ENCODE data around the gene TEX2. TPM values are rescaled to one million over a fixed set of nuclear protein-coding genes. Genes with fewer than 3 reads are reported as not detected.

The TEX2 gene
- total and polyA plus RNA-seq, 3 experiments from 2014 or later = 6.5 to 22.0 (median 21.9) TPM

- H3K27ac ChIP-seq (ENCODE audit: low read depth, low read length) = no peak overlapping the region
- H3K4me1 Mint-ChIP-seq = no peaks in the 10 kb centered on the region
- no peak overlapping the region for H3K4me3 Mint-ChIP-seq
- no peaks in the 10 kb centered on the region for H3K27me3 ChIP-seq (ENCODE audit: insufficient read depth, low read length, poor library complexity, severe bottlenecking)
- H3K9me3 ChIP-seq (ENCODE audit: low read length) = peaks cover 3% of the 10 kb centered on the region
- CTCF ChIA-PET = interaction anchor here (0.7 kb wide), 1 partner anchor 10 kb away, joined by 3 read pairs; no protein-coding TSS in a partner anchor
- H3K36me3 Mint-ChIP-seq = peaks cover 0 to 8% (median 0%) of the 10 kb centered on the region in 3 donors
- no peak for DNase-seq
- no peak overlapping the region for H3K4me3 ChIP-seq (ENCODE audit: low read length)
- POLR2A ChIA-PET = no interaction called here
- H3K27ac Mint-ChIP-seq = peak overlapping the region in 2 of 8 donors; percentile 0 to 16
- peaks cover 10 to 18% of the 10 kb centered on the region in 2 donors for H3K27me3 Mint-ChIP-seq
- peaks cover 2 to 9% (median 8%) of the 10 kb centered on the region in 5 donors for H3K9me3 Mint-ChIP-seq
- H3K36me3 ChIP-seq (ENCODE audit: insufficient read depth, low read length) = no peaks in the 10 kb centered on the region
- no peaks in the 10 kb centered on the region for H3K4me1 ChIP-seq (ENCODE audit: insufficient read depth, low read length)
These were observed 33.2 kb upstream of the TEX2 start for GRCh38 chr17:64296246-64296645.

GRCh38 chr17:64295146-64295545, 32.1 kb upstream of the TEX2 start:
- POLR2A ChIA-PET = no interaction called here
- H3K9me3 ChIP-seq (ENCODE audit: low read length) = peaks cover 6% of the 10 kb centered on the region
- no peaks in the 10 kb centered on the region for H3K4me1 Mint-ChIP-seq
- no peak overlapping the region for H3K4me3 Mint-ChIP-seq
- no peak overlapping the region for H3K27ac Mint-ChIP-seq
- H3K27ac ChIP-seq (ENCODE audit: low read depth, low read length) = no peak overlapping the region
- peaks cover 9 to 14% of the 10 kb centered on the region in 2 donors for H3K27me3 Mint-ChIP-seq
- H3K36me3 Mint-ChIP-seq = peaks cover 0 to 15% (median 0%) of the 10 kb centered on the region in 3 donors
- H3K4me1 ChIP-seq (ENCODE audit: insufficient read depth, low read length) = no peaks in the 10 kb centered on the region
- H3K27me3 ChIP-seq (ENCODE audit: insufficient read depth, low read length, poor library complexity, severe bottlenecking) = no peaks in the 10 kb centered on the region
- no peaks in the 10 kb centered on the region for H3K36me3 ChIP-seq (ENCODE audit: insufficient read depth, low read length)
- CTCF ChIA-PET = no interaction called here
- no peak for DNase-seq
- peaks cover 13 to 18% (median 16%) of the 10 kb centered on the region in 5 donors for H3K9me3 Mint-ChIP-seq
- H3K4me3 ChIP-seq (ENCODE audit: low read length) = no peak overlapping the region

DNA sequence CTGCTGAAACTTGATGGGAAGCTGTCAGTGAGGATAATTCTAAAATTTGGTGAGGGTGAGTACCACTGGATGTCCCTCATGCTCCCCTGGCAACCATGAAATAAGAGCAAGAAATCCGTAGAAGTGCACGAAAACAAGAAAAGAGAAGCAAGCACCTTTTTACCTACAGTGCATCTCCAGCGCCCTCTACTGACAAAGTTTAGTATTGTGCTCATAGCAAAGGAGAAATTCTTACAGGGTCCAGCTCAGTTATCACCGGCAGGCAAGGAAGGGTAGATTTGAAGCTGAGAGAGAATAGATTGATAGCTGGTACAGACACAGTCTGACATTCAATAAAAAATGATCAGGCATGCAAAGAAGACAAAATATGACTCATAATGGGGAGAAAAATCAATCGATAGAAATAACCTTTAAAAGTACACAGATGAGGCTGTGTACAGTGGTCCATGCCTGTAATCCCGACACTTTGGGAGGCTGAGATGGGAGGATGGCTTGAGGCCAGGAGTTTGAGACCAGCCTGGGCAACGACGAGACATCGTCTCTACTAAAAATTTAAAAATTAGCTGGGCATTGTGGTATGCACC, 28.3 kb upstream of the TEX2 start:
- Histone ChIP-seq H3K4me3 (ENCODE audit: low read length) (no peak overlapping the region), H3K4me1 (ENCODE audit: insufficient read depth, low read length) (no peaks in the 10 kb centered on the region), H3K36me3 (ENCODE audit: insufficient read depth, low read length) (no peaks in the 10 kb centered on the region), H3K27me3 (ENCODE audit: insufficient read depth, low read length, poor library complexity, severe bottlenecking) (no peaks in the 10 kb centered on the region), H3K9me3 (ENCODE audit: low read length) (peaks cover 6% of the 10 kb centered on the region), H3K27ac (ENCODE audit: low read depth, low read length) (no peak overlapping the region)
- H3K4me1 Mint-ChIP-seq = no peaks in the 10 kb centered on the region
- ChIA-PET CTCF (interaction anchor here (1.0 to 1.6 kb wide), 2 partner anchors 9 to 37 kb away, joined by 3 to 8 read pairs; no protein-coding TSS in a partner anchor), POLR2A (no interaction called here)
- no peak overlapping the region for H3K4me3 Mint-ChIP-seq
- H3K27me3 Mint-ChIP-seq = peaks cover 4 to 11% of the 10 kb centered on the region in 2 donors
- H3K36me3 Mint-ChIP-seq = peaks cover 0 to 15% (median 3%) of the 10 kb centered on the region in 3 donors
- peaks cover 13 to 19% (median 18%) of the 10 kb centered on the region in 5 donors for H3K9me3 Mint-ChIP-seq
- no peak overlapping the region for H3K27ac Mint-ChIP-seq
- no peak for DNase-seq

- peaks cover 13 to 19% (median 18%) of the 10 kb centered on the region in 5 donors for H3K9me3 Mint-ChIP-seq
- Histone ChIP-seq H3K27ac (ENCODE audit: low read depth, low read length) (no peak overlapping the region), H3K9me3 (ENCODE audit: low read length) (peaks cover 6% of the 10 kb centered on the region), H3K36me3 (ENCODE audit: insufficient read depth, low read length) (no peaks in the 10 kb centered on the region), H3K4me1 (ENCODE audit: insufficient read depth, low read length) (no peaks in the 10 kb centered on the region), H3K27me3 (ENCODE audit: insufficient read depth, low read length, poor library complexity, severe bottlenecking) (no peaks in the 10 kb centered on the region), H3K4me3 (ENCODE audit: low read length) (no peak overlapping the region)
- H3K4me3 Mint-ChIP-seq = no peak overlapping the region
- H3K27me3 Mint-ChIP-seq = peaks cover 4 to 14% of the 10 kb centered on the region in 2 donors
- no peaks in the 10 kb centered on the region for H3K4me1 Mint-ChIP-seq
- H3K27ac Mint-ChIP-seq = peak overlapping the region in 1 of 8 donors; percentile 35
- peaks cover 0 to 15% (median 3%) of the 10 kb centered on the region in 3 donors for H3K36me3 Mint-ChIP-seq
- no peak for DNase-seq
- CTCF ChIA-PET = no interaction called here
- POLR2A ChIA-PET = interaction anchor here (0.6 to 0.8 kb wide), 2 partner anchors 41 to 58 kb away, joined by 3 to 4 read pairs; no protein-coding TSS in a partner anchor
These were observed 26.7 kb upstream of the TEX2 start for GRCh38 chr17:64289741-64290141.

DNA sequence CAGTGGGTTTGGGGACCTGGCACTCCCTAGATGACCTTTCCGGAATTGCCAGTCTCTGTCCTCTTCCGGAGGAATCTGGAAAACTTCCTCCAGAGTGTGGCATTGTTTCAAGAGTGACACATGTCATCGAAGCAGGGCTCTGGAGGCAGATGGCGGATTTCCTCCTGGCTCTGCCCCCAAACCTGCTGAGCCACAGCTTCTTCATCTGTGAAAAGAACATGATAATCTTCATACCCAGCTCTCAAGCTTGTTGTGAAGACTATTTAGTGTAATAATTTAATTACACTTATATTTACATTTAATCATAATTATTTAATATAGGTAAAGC, 19.7 kb upstream of the TEX2 start:
- CTCF ChIA-PET = interaction anchor here (1.0 to 2.3 kb wide), 5 partner anchors 8 to 364 kb away, joined by 3 to 9 read pairs (median 6); partner anchors contain the start of gene GH1
- DNase-seq = no peak
- Mint-ChIP-seq H3K4me3 (no peak overlapping the region), H3K4me1 (no peaks in the 10 kb centered on the region), H3K27me3 (peaks cover 2 to 4% of the 10 kb centered on the region in 2 donors), H3K27ac (no peak overlapping the region), H3K36me3 (peaks cover 0 to 1% (median 0%) of the 10 kb centered on the region in 3 donors), H3K9me3 (no peaks in the 10 kb centered on the region)
- no peaks in the 10 kb centered on the region for H3K27me3 ChIP-seq (ENCODE audit: insufficient read depth, low read length, poor library complexity, severe bottlenecking)
- no peak overlapping the region for H3K4me3 ChIP-seq (ENCODE audit: low read length)
- H3K36me3 ChIP-seq (ENCODE audit: insufficient read depth, low read length) = no peaks in the 10 kb centered on the region
- H3K9me3 ChIP-seq (ENCODE audit: low read length) = no peaks in the 10 kb centered on the region
- POLR2A ChIA-PET = no interaction called here
- no peak overlapping the region for H3K27ac ChIP-seq (ENCODE audit: low read depth, low read length)
- H3K4me1 ChIP-seq (ENCODE audit: insufficient read depth, low read length) = no peaks in the 10 kb centered on the region

DNA sequence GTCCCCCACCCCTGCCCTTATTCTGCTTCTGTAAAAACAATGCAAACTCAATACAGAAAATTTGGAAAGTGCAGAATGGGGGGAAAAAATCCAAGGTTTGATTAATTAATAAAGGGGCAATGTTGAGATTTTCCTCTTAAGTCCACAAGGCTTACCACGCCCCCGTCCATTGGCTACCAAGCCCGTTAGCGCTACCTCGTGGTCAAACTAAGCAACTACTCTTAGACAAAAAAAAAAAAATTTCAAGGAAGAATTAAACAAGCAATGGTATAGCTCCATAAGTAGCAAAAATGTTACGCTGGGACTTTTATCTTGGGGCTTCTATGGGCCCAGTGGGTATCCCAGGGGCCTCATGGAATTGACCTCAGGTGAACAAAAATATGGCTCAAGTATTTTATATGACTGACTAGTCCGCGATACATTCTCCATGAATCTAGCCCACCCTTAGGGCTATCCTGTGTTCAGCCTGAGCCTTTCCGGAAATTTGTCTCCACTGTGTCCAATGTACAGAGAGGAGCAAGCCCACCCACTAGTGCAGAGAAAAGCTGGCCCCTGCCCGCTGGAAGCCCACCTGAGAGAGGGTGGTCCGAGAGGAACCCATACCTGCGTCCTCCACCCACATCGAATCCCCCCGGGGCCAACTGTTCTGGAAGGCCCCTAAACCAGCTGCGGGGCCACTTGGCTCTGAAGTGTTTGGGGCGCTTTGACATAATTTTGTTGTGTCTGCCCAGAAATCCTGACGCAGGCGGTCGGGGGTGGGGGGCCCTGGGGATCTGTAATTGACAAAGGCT, 19.1 kb upstream of the TEX2 start:
- Mint-ChIP-seq H3K9me3 (no peaks in the 10 kb centered on the region), H3K27me3 (peaks cover 2 to 4% of the 10 kb centered on the region in 2 donors), H3K4me3 (no peak overlapping the region), H3K27ac (no peak overlapping the region), H3K36me3 (peaks cover 0 to 1% (median 0%) of the 10 kb centered on the region in 3 donors), H3K4me1 (no peaks in the 10 kb centered on the region)
- POLR2A ChIA-PET = interaction anchor here (0.6 to 1.0 kb wide), 2 partner anchors 11 to 136 kb away, joined by 3 to 4 read pairs; no protein-coding TSS in a partner anchor
- Histone ChIP-seq H3K9me3 (ENCODE audit: low read length) (no peaks in the 10 kb centered on the region), H3K4me1 (ENCODE audit: insufficient read depth, low read length) (no peaks in the 10 kb centered on the region), H3K27me3 (ENCODE audit: insufficient read depth, low read length, poor library complexity, severe bottlenecking) (no peaks in the 10 kb centered on the region), H3K27ac (ENCODE audit: low read depth, low read length) (no peak overlapping the region), H3K36me3 (ENCODE audit: insufficient read depth, low read length) (no peaks in the 10 kb centered on the region), H3K4me3 (ENCODE audit: low read length) (no peak overlapping the region)
- CTCF ChIA-PET = interaction anchor here (0.8 to 2.3 kb wide), 6 partner anchors 9 to 363 kb away, joined by 3 to 9 read pairs (median 6); partner anchors contain the start of gene GH1
- DNase-seq = peak; percentile 8 to 55 (median 34)

DNA sequence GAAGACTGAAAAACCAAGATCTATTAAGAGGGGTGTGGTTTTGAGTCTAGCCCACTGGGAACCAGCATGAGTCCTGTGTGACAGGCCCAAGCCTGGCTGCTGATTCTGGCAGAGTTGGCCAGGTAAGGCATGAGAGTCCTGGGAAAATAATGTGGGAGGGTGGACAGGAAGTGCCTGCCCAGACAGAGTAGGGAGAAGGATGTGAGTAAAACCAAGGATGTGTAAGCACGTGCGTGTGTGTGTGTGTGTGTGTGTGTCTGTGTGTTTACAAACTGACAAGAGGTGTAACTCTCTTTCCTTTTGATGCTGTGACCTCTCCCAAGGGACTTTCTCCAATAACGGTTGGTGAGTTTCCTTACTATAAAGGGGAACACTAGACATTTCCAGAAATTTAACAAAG, 15.6 kb upstream of the TEX2 start:
- H3K4me1 ChIP-seq (ENCODE audit: insufficient read depth, low read length) = no peaks in the 10 kb centered on the region
- H3K27me3 ChIP-seq (ENCODE audit: insufficient read depth, low read length, poor library complexity, severe bottlenecking) = no peaks in the 10 kb centered on the region
- H3K9me3 ChIP-seq (ENCODE audit: low read length) = no peaks in the 10 kb centered on the region
- H3K27ac ChIP-seq (ENCODE audit: low read depth, low read length) = no peak overlapping the region
- H3K27me3 Mint-ChIP-seq = peaks cover 0 to 2% of the 10 kb centered on the region in 2 donors
- no peak overlapping the region for H3K4me3 Mint-ChIP-seq
- ChIA-PET CTCF (interaction anchor here (0.7 kb wide), 1 partner anchor 316 kb away, joined by 3 read pairs; no protein-coding TSS in a partner anchor), POLR2A (no interaction called here)
- no peak overlapping the region for H3K4me3 ChIP-seq (ENCODE audit: low read length)
- H3K9me3 Mint-ChIP-seq = no peaks in the 10 kb centered on the region
- no peaks in the 10 kb centered on the region for H3K36me3 ChIP-seq (ENCODE audit: insufficient read depth, low read length)
- H3K27ac Mint-ChIP-seq = no peak overlapping the region
- no peaks in the 10 kb centered on the region for H3K36me3 Mint-ChIP-seq
- no peaks in the 10 kb centered on the region for H3K4me1 Mint-ChIP-seq
- no peak for DNase-seq

Data from CD8-positive, alpha-beta memory T cell (primary cell).